HG03135 (cell line): ENCODE measurements around the gene LDLRAD3.

Experiments used
- ATAC-seq: cut with Tn5 transposase; IDR thresholded peaks from one replicate; pipeline ENCODE4 v1.9.1; 2021; ENCODE audit warnings: mild to moderate bottlenecking, moderate library complexity; ENCODE audit not compliant: unreplicated experiment

The LDLRAD3 gene

DNA sequence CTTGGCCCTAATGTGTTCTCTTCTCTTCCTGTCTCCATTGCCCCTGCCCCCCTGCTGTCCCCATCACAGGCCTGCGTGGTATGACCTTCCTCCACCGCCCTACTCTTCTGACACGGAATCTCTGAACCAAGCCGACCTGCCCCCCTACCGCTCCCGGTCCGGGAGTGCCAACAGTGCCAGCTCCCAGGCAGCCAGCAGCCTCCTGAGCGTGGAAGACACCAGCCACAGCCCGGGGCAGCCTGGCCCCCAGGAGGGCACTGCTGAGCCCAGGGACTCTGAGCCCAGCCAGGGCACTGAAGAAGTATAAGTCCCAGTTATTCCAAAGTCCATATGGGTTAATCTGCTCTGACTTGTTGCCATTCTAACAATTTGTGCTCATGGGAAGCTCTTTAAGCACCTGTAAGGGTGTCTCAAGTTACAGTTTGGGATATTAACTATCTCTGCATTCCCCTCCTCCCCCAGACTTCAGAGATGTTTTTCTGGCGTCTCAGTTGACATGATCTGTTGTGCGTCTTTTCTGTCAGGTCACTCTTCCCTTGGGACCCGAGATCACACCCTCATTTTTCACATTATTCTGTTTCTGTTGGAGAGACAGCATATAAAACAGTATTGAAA lies 285.3 kb downstream of the LDLRAD3 start:
- ATAC-seq, result no peak

DNA sequence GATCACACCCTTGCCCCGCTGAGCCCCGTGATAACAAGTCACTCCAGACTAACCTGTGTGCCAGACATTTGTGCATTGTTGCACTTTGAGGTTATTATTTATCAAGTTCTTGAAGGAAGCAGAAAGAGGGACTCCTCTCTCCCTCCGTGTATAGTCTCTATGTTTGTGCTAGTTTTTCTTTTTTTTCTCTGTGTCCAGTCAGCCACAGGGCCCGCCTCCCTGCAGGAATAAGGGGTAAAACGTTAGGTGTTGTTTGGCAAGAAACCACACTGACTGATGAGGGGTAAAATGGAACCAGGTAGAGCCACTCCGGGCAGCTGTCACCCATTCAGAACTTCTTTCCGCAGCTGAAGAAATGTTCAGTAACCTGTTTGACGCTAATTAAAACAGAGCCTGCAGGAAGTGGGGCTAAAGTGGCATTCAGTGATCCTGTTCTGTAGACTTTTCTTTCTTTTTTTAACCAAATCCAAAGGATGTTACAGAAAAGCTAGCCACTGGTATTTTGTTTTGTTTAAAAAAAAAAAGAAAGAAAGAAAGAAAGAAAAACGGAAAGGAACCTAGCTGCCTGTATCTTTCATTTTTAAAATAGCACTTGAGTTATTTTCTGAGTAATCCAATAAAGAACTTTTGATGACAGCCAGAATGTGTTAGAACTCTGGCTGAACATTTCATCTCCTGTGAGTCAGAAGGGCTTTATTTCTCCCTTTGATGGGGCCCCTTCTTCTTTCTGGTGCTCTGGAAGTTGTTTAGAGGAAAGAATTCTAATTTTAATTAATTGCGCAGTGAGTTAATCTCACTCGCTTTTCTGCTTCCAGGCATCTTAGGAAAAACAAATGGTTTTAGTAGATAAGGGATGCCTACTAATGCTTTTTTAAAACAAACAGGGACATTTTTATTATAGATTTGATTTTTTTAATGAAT lies 287.2 kb downstream of the LDLRAD3 start:
- ATAC-seq, result no peak

DNA sequence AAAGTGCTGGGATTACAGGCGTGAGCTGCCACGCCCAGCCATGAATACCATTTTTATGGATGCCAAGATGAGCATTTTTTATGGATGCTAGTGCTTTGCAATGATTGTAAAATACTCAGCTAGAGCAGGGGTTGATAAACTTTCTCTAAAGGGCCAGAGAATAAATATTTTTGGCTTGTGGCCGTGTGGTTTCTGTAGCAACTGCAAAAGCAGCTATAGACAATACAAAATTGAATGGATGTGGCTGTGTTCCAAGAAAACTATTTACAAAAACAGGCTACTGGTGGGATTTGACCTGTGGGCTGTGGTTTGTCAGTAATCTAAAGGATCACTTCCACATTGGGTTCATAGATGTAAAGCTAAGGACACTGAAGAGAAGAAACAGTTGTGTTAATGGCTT lies 289.3 kb downstream of the LDLRAD3 start:
- ATAC-seq, result no peak

DNA sequence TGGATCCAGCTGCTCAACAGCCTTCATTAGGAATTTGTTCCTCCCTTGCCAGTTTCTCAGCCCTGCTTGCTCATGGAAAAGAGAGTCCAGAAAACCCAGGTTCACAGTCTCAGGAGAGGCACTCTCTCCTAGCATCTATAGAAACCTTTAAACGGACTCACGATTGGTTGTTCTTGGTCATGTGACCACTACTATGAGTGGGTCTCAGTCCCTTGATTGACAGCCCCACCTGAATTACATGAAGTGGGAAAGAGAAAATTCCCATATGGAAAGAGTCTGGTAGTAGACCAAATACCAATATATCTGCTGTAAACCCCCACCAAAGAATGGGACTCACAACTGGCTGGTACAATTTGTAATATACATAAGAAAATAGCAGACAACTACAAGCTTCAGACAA lies 291.0 kb downstream of the LDLRAD3 start:
- no peak for ATAC-seq

DNA sequence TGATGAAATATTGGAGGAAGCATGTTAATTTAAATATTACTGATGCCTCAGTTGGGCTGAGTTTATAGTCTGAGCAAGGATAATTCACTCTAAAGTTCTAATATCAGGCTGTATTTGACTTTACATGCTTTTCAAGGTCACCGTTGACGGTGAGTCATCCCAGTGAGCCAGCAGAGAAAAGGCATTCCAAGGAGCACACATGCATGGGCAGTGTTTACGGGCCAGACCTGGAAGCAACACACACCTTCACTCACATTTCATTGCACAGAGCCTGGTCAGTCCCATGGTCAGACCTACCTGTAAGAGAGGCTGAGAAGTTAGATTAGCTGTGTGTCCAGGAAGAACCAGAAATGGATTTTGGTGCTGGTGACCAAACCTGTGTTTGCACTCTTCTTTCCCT lies 291.9 kb downstream of the LDLRAD3 start:
- ATAC-seq, result no peak

DNA sequence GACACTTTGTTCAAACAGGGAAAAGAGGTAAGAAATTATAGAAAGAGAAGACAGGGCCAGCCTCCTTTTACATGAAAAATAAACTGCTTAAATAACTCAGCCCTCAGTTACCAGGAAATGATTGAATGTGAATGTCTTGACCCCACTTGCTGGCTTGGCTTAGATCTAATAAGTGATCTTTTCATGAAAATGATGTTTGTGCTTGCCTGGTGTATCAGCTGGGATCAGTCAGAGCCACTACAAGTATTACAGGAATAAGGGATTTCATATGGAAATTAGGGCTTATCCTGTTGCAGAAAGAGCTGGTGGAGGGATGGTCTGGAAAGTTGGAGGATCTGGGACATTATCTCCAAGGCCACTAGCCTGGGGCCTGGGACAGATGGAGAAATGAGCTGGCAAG lies 293.5 kb downstream of the LDLRAD3 start:
- no peak for ATAC-seq

DNA sequence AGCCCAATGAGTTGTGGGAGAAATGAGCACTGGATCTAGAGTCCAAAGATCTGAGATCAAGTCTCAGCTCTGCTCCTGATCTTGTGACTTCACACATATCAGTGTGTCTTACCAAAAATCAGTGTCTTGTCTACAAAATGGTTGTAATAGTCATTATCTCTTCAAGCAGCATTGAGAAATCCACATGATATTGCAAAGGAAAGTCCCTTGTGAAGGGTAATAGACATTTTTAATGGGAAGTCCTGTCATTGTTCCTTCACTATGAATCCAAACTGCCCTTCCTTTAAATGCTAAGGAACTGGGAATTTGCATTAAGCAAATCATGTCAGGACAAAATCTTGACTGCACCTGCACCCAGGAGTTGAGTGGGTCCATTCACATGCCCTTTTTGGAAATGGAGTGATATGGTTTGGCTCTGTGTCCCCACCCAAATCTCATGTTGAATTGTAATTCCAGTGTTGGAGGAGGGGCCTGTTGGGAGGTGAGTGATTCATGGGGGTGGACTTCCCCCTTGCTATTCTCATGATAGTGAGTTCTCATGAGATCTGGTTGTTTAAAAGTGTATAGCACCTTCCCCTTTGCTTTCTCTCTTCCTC lies 294.3 kb downstream of the LDLRAD3 start:
- no peak for ATAC-seq

DNA sequence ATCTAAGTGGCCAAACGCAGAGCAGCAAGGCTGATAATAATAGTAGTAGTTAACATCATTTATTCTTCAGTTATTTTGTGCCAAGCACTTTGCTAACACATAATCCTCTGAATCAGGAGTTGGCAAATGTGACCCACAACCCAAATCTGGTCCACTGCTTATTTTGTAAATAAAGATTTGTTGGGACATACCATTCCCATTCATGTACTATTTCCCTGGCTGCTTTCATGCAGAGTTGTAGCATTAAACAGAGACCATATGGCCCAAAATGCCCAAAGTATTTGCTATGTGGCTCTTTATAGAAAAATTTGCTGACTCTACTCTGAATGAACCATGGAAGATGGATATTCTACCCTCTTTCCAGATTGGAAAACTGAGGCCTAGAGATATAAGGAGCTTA lies 295.0 kb downstream of the LDLRAD3 start:
- no peak for ATAC-seq

DNA sequence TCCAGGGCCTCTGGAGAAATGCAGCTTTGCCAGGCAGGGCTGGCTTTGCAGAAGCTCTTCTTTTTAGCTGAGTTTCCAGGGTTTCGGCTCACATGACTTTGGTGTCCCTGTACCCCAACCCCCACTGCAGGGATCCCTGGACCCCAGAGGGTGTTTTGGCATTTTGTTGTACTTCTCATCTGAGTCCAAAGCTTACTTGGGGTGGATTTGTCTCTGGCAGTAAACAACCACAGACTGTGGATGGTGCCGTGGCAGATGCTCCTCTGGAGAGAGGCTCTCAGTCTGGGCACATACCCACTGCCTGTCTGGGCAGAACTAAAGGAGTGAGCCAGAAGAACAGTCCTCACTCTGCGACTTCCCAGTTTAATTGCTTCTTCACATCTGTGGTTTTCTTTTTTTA lies 295.8 kb downstream of the LDLRAD3 start:
- ATAC-seq, result no peak

DNA sequence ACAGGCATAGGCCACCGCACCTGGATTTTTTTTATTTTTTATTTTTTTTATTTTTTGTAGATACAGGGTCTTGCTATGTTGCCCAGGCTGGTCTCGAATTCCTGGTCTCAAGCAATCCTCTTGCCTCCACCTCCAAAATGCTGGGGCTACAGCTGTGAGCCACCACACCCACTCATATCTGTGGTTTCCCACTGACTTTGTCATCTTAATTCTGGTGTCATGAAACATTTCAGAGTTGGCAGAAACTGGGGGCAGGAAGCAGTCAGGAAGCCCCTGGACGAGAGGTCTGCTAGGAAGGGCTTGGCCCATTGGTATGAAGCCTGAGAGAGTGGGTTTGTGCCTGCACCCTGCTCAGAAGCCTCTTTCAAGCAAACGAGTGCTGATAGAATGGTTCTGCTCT lies 296.3 kb downstream of the LDLRAD3 start:
- ATAC-seq, result no peak

DNA sequence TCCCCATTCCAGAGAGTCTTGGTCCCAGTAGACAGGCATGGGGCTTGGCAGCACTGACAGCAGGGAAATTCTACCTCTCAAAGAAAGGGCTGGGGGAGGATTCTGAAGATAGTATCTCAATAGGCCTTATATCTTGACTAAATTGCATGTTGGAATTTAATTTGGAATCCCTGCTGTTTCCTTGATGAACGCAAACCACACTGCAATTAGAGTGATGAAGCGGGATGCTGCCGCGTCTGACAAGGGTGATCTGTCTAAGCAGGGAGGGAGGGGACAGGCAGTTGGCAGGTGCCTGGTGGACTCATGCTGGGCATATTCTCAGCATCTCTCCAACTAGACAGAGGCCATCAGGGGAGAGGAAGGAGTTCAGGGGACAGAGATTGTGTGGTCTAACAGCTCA lies 296.9 kb downstream of the LDLRAD3 start:
- ATAC-seq, result no peak

DNA sequence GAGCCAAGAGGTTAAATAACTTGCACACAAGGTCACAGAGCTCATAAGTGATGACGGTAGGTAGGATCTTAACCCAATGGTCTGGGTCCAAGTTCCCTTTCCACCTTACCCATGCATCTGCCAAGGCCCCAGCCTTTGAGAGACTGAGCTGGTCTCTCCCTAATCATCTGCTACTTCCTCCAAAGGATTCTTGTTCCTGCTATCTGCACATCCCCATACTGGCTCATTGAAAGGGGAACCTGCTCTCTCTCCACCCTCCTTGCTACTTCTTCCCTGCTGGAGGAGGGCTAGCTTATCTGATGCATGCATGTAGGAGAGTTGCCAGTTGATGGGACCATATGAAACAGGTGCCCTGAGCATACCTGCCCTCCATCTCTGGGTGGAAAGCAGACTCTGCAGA lies 297.6 kb downstream of the LDLRAD3 start:
- no peak for ATAC-seq

DNA sequence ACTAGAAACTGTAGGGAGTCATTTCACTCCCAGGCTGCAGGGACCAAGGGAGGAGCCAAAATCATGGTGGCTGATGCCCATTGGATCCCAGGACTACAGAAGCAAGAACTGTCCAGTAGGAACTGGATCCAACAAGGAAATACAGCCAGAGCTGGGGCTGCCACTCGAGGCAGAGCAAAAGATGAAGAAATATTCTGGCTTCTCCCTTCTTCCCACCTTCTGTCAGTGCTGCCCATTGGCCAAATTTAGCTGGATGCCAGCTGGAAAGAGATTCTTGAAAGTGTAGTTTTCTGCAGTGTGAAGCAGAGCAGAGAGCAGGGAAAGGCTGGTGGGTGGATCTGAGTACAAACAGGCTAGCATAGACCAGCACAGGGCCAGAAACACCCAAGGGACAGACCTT lies 299.8 kb downstream of the LDLRAD3 start:
- no peak for ATAC-seq

DNA sequence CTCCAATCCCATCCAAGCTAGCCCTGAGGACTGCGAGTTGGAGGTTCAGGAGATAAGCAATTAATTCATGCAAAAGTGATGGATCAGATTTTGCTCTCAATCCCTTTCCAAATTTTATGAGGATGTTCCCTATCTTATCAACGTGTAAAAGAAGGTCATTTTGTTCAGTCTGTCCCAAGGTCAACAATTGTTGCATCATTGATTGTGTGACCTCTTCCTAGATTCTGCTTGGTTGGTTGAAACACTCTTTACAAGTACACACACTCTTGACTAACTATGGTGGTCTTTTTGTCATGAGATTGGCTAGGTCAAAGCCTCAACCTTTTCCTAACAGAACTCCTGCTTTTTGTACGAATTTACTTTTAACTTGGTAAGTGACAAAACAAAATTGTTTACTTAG lies 303.6 kb downstream of the LDLRAD3 start:
- ATAC-seq, result no peak

DNA sequence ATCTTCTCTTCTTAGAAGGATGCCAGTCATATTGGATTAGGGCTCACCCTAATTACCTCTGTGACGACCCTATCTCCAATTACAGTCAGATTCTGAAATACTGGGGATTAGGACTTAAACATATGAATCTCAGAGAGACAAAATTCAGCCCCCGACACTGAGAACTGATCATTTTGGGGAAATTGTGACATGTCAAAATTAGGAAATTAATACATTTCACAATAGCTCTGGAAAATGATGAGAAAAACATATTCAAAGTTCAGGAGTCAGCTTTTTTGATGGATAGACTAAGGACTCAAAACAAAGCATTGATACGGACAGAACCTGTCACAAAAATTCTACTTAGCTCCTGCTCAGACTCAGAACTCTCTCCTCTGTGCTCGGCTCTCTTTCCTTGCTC lies 304.6 kb downstream of the LDLRAD3 start:
- ATAC-seq, result no peak

DNA sequence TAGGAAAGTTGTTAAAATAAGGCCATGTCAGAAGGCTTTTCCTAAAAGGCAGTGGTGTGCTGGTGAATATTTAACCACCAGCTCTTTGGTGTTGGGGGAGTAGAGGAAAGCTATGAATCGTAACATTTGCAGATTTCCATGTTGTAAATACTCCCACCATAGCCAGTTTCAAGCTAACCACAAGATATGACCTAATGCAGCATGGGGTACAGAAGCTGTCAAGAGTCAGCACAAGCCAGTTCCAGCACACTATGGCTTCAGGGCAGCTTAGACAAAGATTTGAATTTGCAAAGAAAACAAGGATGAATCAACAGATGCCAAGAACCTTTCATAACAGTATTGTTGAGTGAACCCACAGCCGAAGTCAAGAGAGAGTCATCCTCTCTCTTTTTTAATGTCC lies 305.4 kb downstream of the LDLRAD3 start:
- ATAC-seq, result no peak

DNA sequence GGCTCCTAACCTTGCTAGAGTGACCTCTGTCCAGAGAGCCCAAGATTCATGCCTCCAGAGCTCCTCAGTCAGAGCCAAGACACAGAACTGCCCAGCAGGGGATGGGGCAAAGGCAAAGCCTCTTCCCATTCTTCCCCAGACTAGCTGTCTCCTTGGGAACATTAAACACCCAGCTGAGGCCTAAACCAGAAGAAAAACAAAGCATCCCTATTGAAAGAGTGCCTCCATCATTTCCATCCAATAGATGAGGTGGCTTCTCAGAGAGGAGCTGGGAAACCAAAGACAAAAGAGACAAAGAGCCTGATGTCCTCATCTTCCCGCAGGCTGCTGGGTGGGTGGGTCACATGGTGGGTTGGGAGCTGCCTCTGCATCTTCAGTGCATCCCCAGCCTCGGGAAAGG lies 308.0 kb downstream of the LDLRAD3 start:
- no peak for ATAC-seq

DNA sequence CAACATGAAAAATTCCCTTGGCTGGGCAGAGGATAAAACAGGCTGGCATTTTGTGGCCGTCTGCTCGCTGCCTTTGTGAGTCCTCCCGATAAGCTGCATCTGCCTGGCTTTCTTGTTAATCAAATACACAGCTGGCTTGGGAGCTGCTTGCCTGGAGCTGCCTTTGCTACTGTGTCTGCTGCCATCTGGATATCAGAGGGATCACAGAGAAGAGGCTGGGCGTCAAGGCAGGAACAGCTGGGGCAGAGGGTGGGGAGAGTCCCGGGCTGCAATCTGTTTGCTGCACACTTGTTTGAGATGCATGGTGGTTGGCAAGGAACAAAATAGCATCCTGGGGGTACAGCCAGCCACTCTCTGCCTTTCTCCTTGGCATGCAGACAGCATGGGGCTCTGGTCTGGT lies 309.4 kb downstream of the LDLRAD3 start:
- ATAC-seq, result no peak

DNA sequence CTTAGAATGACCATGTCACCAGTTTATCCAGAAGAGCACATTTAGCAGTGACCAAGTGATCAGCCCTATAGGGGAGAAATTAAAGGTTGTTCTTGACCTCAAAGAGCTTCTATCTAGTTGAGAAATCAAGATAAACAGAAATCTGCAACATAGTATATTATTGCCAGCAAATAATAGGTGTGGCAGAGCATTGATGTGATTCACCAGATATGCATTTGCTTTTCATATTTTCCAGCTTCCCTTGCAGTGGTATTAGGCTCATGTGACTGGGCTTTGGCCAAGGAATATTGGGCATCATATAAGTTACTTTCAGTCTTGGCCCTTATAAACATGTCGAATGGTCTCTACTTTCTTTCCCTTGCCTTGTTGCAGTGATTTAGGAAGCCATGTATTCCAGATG lies 310.9 kb downstream of the LDLRAD3 start:
- ATAC-seq, result no peak

DNA sequence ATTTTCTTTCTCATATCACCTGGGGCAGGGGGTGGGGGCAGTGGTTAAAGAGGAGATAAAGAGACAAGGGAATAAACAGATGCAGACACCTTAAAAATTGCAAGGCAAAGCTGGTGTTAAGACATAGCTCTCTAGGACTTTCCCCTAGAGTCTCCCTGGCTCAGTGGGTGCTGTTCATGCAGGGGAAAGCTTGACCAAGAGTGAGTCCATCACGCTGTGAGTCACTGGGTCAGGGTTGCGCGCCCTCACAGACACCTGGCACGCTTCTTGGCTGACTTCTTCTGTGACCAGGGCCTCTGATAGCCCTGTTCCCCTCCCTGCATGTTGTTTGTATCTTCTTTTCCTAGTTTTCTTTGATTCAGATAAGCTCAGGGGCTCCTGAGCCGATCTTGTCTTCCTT lies 313.5 kb downstream of the LDLRAD3 start:
- no peak for ATAC-seq

DNA sequence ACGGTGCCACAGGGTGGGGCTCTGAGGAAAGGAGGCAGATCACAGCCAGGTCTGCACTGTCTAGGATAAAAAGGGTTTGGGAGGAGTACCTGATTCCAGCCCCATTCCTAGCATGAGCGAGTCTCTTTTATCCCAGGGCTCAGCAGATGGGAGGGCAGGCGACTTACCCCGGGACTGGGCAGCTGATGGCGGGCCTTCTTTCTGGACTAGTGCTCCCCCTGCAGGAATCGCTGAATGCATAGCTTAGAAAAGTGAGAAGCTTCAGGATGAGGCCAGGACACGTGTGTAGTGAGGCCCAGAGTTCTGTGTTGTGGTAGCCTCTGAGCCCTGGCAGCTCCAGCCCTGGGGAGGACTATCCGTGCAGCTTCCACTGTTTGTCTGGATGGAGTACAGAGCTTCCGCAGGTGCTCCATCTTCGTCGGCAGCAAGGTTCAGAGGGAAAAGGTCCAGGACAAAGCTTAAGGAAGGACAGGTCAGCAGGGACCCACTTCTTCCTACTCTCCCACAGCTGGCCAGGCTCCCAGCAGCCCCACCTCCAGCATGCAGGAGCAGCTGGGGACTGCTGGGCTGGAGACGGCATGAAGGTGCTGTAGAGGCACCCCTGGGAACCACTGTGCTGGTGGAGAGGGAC lies 315.0 kb downstream of the LDLRAD3 start:
- ATAC-seq, result no peak

DNA sequence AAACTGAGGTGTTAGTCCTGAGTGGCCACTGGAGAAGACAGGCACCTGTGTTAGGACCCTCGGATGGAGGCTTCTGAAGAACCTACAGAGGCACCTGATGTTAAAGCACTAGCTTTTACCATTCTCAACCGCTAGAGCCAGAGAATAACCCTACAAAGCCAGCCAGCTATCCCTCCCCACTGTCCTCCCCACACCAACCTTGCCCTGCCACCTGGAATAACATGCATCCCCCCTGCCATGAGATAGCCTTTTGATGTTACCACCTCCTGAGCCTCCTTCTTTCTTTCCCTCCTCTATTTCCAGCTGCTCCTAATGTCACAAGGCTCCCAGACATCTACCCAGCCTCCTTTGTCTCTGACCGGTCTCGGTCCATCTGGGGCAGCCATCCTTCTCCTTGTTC lies 317.2 kb downstream of the LDLRAD3 start:
- no peak for ATAC-seq
